HEK293 (cell line): ENCODE data around the gene EMP1.

Experiments
- CTCF ChIA-PET: fragments of 350-600 bp; formaldehyde crosslinking; extraction: SDS; loops from one replicate; lab custom pipeline; 2021; ENCODE audit warnings: antibody characterized with exemption; lab: Yijun Ruan, JAX
- POLR2A ChIA-PET: fragments of 300-600 bp; formaldehyde crosslinking; extraction: SDS; loops from one replicate; lab custom pipeline; 2020; ENCODE audit warnings: antibody characterized with exemption, inconsistent platforms; lab: Yijun Ruan, JAX
- H3K27ac ChIP-seq: fragments of 200-500 bp; sonication (Bioruptor generic); 2 replicates; pipeline ENCODE4 v1.5.1; 2014; ENCODE audit warnings: low read depth, low read length, control low read depth, inconsistent platforms; ENCODE audit errors: extremely low read depth
- H3K36me3 ChIP-seq, 2 experiments: fragments of 200-500 bp in 1 of 2; sonication (Bioruptor generic) in 1 of 2; 1 replicate in 1 of 2; 2 replicates in 1 of 2; pipeline ENCODE4 v1.5.1; 2014 to 2017; ENCODE audit warnings: inconsistent platforms in 2 of 2, low read length in 2 of 2; ENCODE audit not compliant: control insufficient read depth in 2 of 2, insufficient read depth in 1 of 2
- H3K4me1 ChIP-seq: fragments of 200-500 bp; sonication (Bioruptor generic); 2 replicates; pipeline ENCODE4 v1.5.1; 2014; ENCODE audit warnings: mild to moderate bottlenecking, low read length, inconsistent platforms; ENCODE audit not compliant: control insufficient read depth, insufficient read depth
- H3K4me3 ChIP-seq: 2 replicates; pipeline ENCODE4 v1.5.1; 2011; ENCODE audit warnings: low read depth, mild to moderate bottlenecking, control low read depth, low read length, moderate library complexity
- H3K9me3 ChIP-seq: fragments of 200-500 bp; sonication (Bioruptor generic); 2 replicates; pipeline ENCODE4 v1.5.1; 2014; ENCODE audit warnings: low read depth, low read length, inconsistent platforms; ENCODE audit not compliant: control insufficient read depth, insufficient read depth
- GLI4 ChIP-seq: fragments of 450-650 bp; formaldehyde crosslinking; IDR thresholded peaks from 2 replicates; pipeline ENCODE4 v1.5.1; 2016; ENCODE audit warnings: missing biosample characterization, missing genetic modification characterization
- HOXA7 ChIP-seq: sonication (generic); formaldehyde crosslinking; IDR thresholded peaks from 2 replicates; pipeline ENCODE4 v1.8.1; 2022; ENCODE audit warnings: missing genetic modification reagents, borderline replicate concordance
- OSR2 ChIP-seq: fragments of 450-650 bp; formaldehyde crosslinking; IDR thresholded peaks from 2 replicates; pipeline ENCODE4 v1.5.1; 2016; ENCODE audit warnings: missing biosample characterization, missing genetic modification characterization
- SP7 ChIP-seq: fragments of 450-650 bp; formaldehyde crosslinking; IDR thresholded peaks from 2 replicates; pipeline ENCODE4 v1.5.1; 2016; ENCODE audit warnings: missing biosample characterization, missing genetic modification characterization
- ZNF121 ChIP-seq: fragments of 450-650 bp; formaldehyde crosslinking; IDR thresholded peaks from 2 replicates; pipeline ENCODE4 v1.5.1; 2016; ENCODE audit warnings: missing biosample characterization, missing genetic modification characterization
- ZNF155 ChIP-seq: fragments of 450-650 bp; formaldehyde crosslinking; IDR thresholded peaks from 2 replicates; pipeline ENCODE4 v1.5.1; 2016; ENCODE audit warnings: missing biosample characterization, missing genetic modification characterization
- ZNF19 ChIP-seq: fragments of 450-650 bp; formaldehyde crosslinking; IDR thresholded peaks from 2 replicates; pipeline ENCODE4; 2016; ENCODE audit warnings: missing biosample characterization, missing genetic modification characterization, low read depth
- ZNF2 ChIP-seq: fragments of 450-650 bp; formaldehyde crosslinking; IDR thresholded peaks from 2 replicates; pipeline ENCODE4 v1.5.1; 2016; ENCODE audit warnings: missing biosample characterization, missing genetic modification characterization
- ZNF341 ChIP-seq: fragments of 450-650 bp; formaldehyde crosslinking; IDR thresholded peaks from 2 replicates; pipeline ENCODE4; 2016; ENCODE audit warnings: low read depth, missing biosample characterization, missing genetic modification characterization
- ZNF37A ChIP-seq: fragments of 450-650 bp; IDR thresholded peaks from 2 replicates; pipeline ENCODE4 v1.5.1; 2018; ENCODE audit warnings: missing biosample characterization, missing genetic modification characterization
- ZNF404 ChIP-seq: fragments of 450-650 bp; formaldehyde crosslinking; IDR thresholded peaks from 2 replicates; pipeline ENCODE4 v1.5.1; 2017; ENCODE audit warnings: missing biosample characterization, missing genetic modification characterization
- ZNF416 ChIP-seq: fragments of 450-650 bp; formaldehyde crosslinking; IDR thresholded peaks from 2 replicates; pipeline ENCODE4 v1.5.1; 2016; ENCODE audit warnings: missing biosample characterization, missing genetic modification characterization
- ZNF48 ChIP-seq: fragments of 450-650 bp; formaldehyde crosslinking; IDR thresholded peaks from 2 replicates; pipeline ENCODE4 v1.5.1; 2016; ENCODE audit warnings: missing biosample characterization, missing genetic modification characterization
- ZNF488 ChIP-seq: fragments of 450-650 bp; formaldehyde crosslinking; IDR thresholded peaks from 2 replicates; pipeline ENCODE4 v1.5.1; 2016; ENCODE audit warnings: missing biosample characterization, missing genetic modification characterization
- ZNF501 ChIP-seq: fragments of 450-650 bp; formaldehyde crosslinking; IDR thresholded peaks from 2 replicates; pipeline ENCODE4 v1.5.1; 2016; ENCODE audit warnings: missing biosample characterization, missing genetic modification characterization
- ZNF521 ChIP-seq: fragments of 450-650 bp; formaldehyde crosslinking; IDR thresholded peaks from 2 replicates; pipeline ENCODE4 v1.5.1; 2017; ENCODE audit warnings: missing biosample characterization, mild to moderate bottlenecking, missing genetic modification characterization
- ZNF747 ChIP-seq: fragments of 450-650 bp; formaldehyde crosslinking; IDR thresholded peaks from 2 replicates; pipeline ENCODE4 v1.5.1; 2016; ENCODE audit warnings: missing biosample characterization, missing genetic modification characterization
- ZNF843 ChIP-seq: fragments of 450-650 bp; formaldehyde crosslinking; IDR thresholded peaks from 2 replicates; pipeline ENCODE4 v1.5.1; 2016; ENCODE audit warnings: missing biosample characterization, missing genetic modification characterization
- ZSCAN5A ChIP-seq: fragments of 450-650 bp; formaldehyde crosslinking; IDR thresholded peaks from 2 replicates; pipeline ENCODE4 v1.5.1; 2016; ENCODE audit warnings: missing biosample characterization, missing genetic modification characterization
- ZXDB ChIP-seq: fragments of 450-650 bp; formaldehyde crosslinking; IDR thresholded peaks from 2 replicates; pipeline ENCODE4 v1.5.1; 2016; ENCODE audit warnings: missing biosample characterization, missing genetic modification characterization
- TF ChIP-seq, protein P1 (sequence below): fragments of 450-650 bp; formaldehyde crosslinking; conservative IDR thresholded peaks from 2 replicates; pipeline ENCODE4 v1.5.1; 2016; ENCODE audit warnings: low read depth, missing biosample characterization, missing genetic modification characterization
- TF ChIP-seq, protein P2 (sequence below): fragments of 450-650 bp; formaldehyde crosslinking; optimal IDR thresholded peaks from 2 replicates; pipeline ENCODE3; 2016; ENCODE audit warnings: missing biosample characterization, mild to moderate bottlenecking, missing genetic modification characterization

The EMP1 gene

DNA sequence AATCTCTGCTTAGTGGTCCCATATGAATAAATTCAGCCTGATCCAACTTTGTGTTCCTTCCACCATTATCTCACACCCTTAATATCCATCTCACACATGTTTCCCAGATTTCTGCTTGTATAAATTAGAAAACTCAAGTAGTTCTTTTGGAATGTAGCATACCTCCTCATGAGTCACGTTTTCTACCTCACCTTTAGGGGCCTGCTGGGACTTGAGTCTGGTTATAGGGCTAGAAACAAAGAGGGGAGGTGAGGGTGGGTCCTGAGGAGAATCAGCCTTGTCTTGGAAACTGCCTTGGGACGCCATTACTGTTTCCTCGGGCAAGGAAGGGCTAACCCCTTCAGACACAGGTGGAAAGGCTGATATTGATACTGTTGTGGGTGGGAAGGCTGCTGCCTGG, 51.1 kb downstream of the EMP1 start:
- no peaks in the 10 kb centered on the region for H3K36me3 ChIP-seq
- ChIA-PET POLR2A (no interaction called here), CTCF (interaction anchor here (2.6 kb wide), 1 partner anchor 8 kb away, joined by 16 read pairs; no protein-coding TSS in a partner anchor)
- no peak overlapping the region for H3K27ac ChIP-seq
- no peak overlapping the region for H3K4me3 ChIP-seq
- H3K9me3 ChIP-seq: no peaks in the 10 kb centered on the region
- H3K4me1 ChIP-seq: no peaks in the 10 kb centered on the region
- TF ChIP-seq ZNF37A (tag by site-specific recombination) (no peak), ZNF121 (tag by site-specific recombination) (no peak), ZSCAN5A (tag by site-specific recombination) (no peak), ZNF48 (no peak)

DNA sequence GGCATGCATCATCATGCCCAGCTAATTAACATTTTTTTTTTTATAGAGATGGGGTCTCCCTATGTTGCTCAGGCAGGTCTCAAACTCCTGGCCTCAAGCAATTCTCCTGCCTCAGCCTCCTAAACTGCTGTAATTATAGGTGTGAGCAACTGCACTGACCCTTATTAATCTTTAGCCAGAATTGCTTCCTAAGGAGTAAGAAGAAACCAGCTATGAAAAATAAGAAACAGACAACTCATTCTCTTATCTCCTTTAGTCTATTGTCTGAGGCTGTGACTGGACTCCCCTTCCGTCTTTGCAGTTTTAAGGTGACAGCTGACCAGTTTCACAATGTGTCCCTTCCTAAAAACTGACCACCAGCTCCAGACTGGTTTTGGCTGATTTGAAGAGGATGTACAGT, 52.4 kb downstream of the EMP1 start:
- no peaks in the 10 kb centered on the region for H3K9me3 ChIP-seq
- TF ChIP-seq ZNF843 (tag by site-specific recombination) (no peak), SP7 (tag by site-specific recombination) (peak; percentile 37; the same call in 1 of the 2 replicates), ZNF488 (tag by site-specific recombination) (no peak)
- H3K36me3 ChIP-seq: no peaks in the 10 kb centered on the region
- ChIA-PET POLR2A (interaction anchor here (0.6 kb wide), 1 partner anchor 273 kb away, joined by 4 read pairs; no protein-coding TSS in a partner anchor), CTCF (interaction anchor here (0.6 to 1.5 kb wide), 4 partner anchors 17 to 702 kb away, joined by 3 to 7 read pairs (median 4); no protein-coding TSS in a partner anchor)
- no peak overlapping the region for H3K27ac ChIP-seq
- no peak overlapping the region for H3K4me3 ChIP-seq
- H3K4me1 ChIP-seq: no peaks in the 10 kb centered on the region

- H3K4me1 ChIP-seq: no peaks in the 10 kb centered on the region
- H3K4me3 ChIP-seq: no peak overlapping the region
- POLR2A ChIA-PET: no interaction called here
- H3K27ac ChIP-seq: no peak overlapping the region
- TF ChIP-seq ZNF341 (tag by site-specific recombination): no peak
- no peak for TF ChIP-seq HOXA7
- no peak for TF ChIP-seq ZNF501 (tag by site-specific recombination)
- TF ChIP-seq ZNF521 (tag by site-specific recombination): no peak
- no peak for TF ChIP-seq GLI4 (tag by site-specific recombination)
- TF ChIP-seq ZNF416: no peak
- no peak for TF ChIP-seq ZNF19 (tag by site-specific recombination)
- TF ChIP-seq ZNF404 (tag by site-specific recombination): no peak
- TF ChIP-seq ZNF2 (tag by site-specific recombination): no peak
- no peak for TF ChIP-seq ZNF488 (tag by site-specific recombination)
- TF ChIP-seq, protein P1, sequence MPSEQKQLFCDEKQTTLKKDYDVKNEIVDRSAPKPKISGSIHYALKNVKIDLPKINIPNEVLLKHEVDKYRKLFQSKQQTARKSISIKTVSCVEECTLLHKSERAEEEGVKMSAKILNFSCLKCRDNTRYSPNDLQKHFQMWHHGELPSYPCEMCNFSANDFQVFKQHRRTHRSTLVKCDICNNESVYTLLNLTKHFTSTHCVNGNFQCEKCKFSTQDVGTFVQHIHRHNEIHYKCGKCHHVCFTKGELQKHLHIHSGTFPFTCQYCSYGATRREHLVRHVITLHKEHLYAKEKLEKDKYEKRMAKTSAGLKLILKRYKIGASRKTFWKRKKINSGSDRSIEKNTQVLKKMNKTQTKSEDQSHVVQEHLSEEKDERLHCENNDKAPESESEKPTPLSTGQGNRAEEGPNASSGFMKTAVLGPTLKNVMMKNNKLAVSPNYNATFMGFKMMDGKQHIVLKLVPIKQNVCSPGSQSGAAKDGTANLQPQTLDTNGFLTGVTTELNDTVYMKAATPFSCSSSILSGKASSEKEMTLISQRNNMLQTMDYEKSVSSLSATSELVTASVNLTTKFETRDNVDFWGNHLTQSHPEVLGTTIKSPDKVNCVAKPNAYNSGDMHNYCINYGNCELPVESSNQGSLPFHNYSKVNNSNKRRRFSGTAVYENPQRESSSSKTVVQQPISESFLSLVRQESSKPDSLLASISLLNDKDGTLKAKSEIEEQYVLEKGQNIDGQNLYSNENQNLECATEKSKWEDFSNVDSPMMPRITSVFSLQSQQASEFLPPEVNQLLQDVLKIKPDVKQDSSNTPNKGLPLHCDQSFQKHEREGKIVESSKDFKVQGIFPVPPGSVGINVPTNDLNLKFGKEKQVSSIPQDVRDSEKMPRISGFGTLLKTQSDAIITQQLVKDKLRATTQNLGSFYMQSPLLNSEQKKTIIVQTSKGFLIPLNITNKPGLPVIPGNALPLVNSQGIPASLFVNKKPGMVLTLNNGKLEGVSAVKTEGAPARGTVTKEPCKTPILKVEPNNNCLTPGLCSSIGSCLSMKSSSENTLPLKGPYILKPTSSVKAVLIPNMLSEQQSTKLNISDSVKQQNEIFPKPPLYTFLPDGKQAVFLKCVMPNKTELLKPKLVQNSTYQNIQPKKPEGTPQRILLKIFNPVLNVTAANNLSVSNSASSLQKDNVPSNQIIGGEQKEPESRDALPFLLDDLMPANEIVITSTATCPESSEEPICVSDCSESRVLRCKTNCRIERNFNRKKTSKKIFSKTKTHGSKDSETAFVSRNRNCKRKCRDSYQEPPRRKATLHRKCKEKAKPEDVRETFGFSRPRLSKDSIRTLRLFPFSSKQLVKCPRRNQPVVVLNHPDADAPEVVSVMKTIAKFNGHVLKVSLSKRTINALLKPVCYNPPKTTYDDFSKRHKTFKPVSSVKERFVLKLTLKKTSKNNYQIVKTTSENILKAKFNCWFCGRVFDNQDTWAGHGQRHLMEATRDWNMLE (tag by site-specific recombination): no peak
- TF ChIP-seq OSR2 (tag by site-specific recombination): no peak
- TF ChIP-seq, protein P2, sequence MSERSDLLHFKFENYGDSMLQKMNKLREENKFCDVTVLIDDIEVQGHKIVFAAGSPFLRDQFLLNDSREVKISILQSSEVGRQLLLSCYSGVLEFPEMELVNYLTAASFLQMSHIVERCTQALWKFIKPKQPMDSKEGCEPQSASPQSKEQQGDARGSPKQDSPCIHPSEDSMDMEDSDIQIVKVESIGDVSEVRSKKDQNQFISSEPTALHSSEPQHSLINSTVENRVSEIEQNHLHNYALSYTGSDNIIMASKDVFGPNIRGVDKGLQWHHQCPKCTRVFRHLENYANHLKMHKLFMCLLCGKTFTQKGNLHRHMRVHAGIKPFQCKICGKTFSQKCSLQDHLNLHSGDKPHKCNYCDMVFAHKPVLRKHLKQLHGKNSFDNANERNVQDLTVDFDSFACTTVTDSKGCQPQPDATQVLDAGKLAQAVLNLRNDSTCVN (tag by site-specific recombination): no peak
- no peak for TF ChIP-seq ZNF155 (tag by site-specific recombination)
- no peak for TF ChIP-seq ZNF747 (tag by site-specific recombination)
- no peak for TF ChIP-seq ZXDB
- no peaks in the 10 kb centered on the region for H3K9me3 ChIP-seq
- no peaks in the 10 kb centered on the region for H3K36me3 ChIP-seq
- CTCF ChIA-PET: interaction anchor here (0.6 to 0.8 kb wide), 3 partner anchors 27 to 664 kb away, joined by 3 to 4 read pairs (median 3); no protein-coding TSS in a partner anchor
Measured at GRCh38 chr12:13250416-13250815, 53.9 kb downstream of the EMP1 start.
